HEK293 (cell line): ENCODE measurements around the gene OOSP2.
"Not testable (repeated sequence)": the region's sequence is repeated elsewhere in the genome, so short reads cannot be mapped to it uniquely, and the experiment has no call there.

Experiments used
- CTCF ChIA-PET: fragments of 350-600 bp; formaldehyde crosslinking; extraction: SDS; loops from one replicate; lab custom pipeline; 2021; ENCODE audit warnings: antibody characterized with exemption; lab: Yijun Ruan, JAX
- POLR2A ChIA-PET: fragments of 300-600 bp; formaldehyde crosslinking; extraction: SDS; loops from one replicate; lab custom pipeline; 2020; ENCODE audit warnings: antibody characterized with exemption, inconsistent platforms; lab: Yijun Ruan, JAX
- H3K27ac ChIP-seq: fragments of 200-500 bp; sonication (Bioruptor generic); 2 replicates; pipeline ENCODE4 v1.5.1; 2014; ENCODE audit warnings: low read depth, low read length, control low read depth, inconsistent platforms; ENCODE audit errors: extremely low read depth
- H3K36me3 ChIP-seq, 2 experiments: fragments of 200-500 bp in 1 of 2; sonication (Bioruptor generic) in 1 of 2; 1 replicate in 1 of 2; 2 replicates in 1 of 2; pipeline ENCODE4 v1.5.1; 2014 to 2017; ENCODE audit warnings: inconsistent platforms in 2 of 2, low read length in 2 of 2; ENCODE audit not compliant: control insufficient read depth in 2 of 2, insufficient read depth in 1 of 2
- H3K4me1 ChIP-seq: fragments of 200-500 bp; sonication (Bioruptor generic); 2 replicates; pipeline ENCODE4 v1.5.1; 2014; ENCODE audit warnings: mild to moderate bottlenecking, low read length, inconsistent platforms; ENCODE audit not compliant: control insufficient read depth, insufficient read depth
- H3K4me3 ChIP-seq: 2 replicates; pipeline ENCODE4 v1.5.1; 2011; ENCODE audit warnings: low read depth, mild to moderate bottlenecking, control low read depth, low read length, moderate library complexity
- H3K9me3 ChIP-seq: fragments of 200-500 bp; sonication (Bioruptor generic); 2 replicates; pipeline ENCODE4 v1.5.1; 2014; ENCODE audit warnings: low read depth, low read length, inconsistent platforms; ENCODE audit not compliant: control insufficient read depth, insufficient read depth
- GLIS1 ChIP-seq: fragments of 450-650 bp; formaldehyde crosslinking; IDR thresholded peaks from 2 replicates; pipeline ENCODE4 v1.5.1; 2016; ENCODE audit warnings: missing biosample characterization, missing genetic modification characterization
- HIC1 ChIP-seq: fragments of 450-650 bp; formaldehyde crosslinking; IDR thresholded peaks from 2 replicates; pipeline ENCODE4 v1.5.1; 2016; ENCODE audit warnings: missing biosample characterization, missing genetic modification characterization
- HOXD13 ChIP-seq: sonication (generic); formaldehyde crosslinking; IDR thresholded peaks from 2 replicates; pipeline ENCODE4 v1.8.0; 2022; ENCODE audit warnings: missing genetic modification reagents, borderline replicate concordance
- IKZF3 ChIP-seq: fragments of 450-650 bp; IDR thresholded peaks from 2 replicates; pipeline ENCODE4 v1.5.0; 2018; ENCODE audit warnings: missing biosample characterization, mild to moderate bottlenecking, missing genetic modification characterization, moderate library complexity
- KLF10 ChIP-seq: fragments of 450-650 bp; IDR thresholded peaks from 2 replicates; pipeline ENCODE4 v1.5.1; 2018; ENCODE audit warnings: missing biosample characterization, mild to moderate bottlenecking, missing genetic modification characterization
- KLF17 ChIP-seq: fragments of 450-650 bp; formaldehyde crosslinking; IDR thresholded peaks from 2 replicates; pipeline ENCODE4 v1.5.1; 2016; ENCODE audit warnings: missing biosample characterization, missing genetic modification characterization
- MEIS1 ChIP-seq: sonication (generic); formaldehyde crosslinking; IDR thresholded peaks from 2 replicates; pipeline ENCODE4 v1.8.1; 2022; ENCODE audit warnings: missing genetic modification reagents, mild to moderate bottlenecking, borderline replicate concordance
- SETDB1 ChIP-seq: IDR thresholded peaks from one replicate; pipeline ENCODE4 v1.6.1; 2017; ENCODE audit warnings: mild to moderate bottlenecking, low read length, moderate library complexity, mixed read lengths; ENCODE audit not compliant: insufficient read length
- SP3 ChIP-seq: fragments of 450-650 bp; formaldehyde crosslinking; IDR thresholded peaks from 2 replicates; pipeline ENCODE4 v1.5.1; 2016; ENCODE audit warnings: missing biosample characterization, missing genetic modification characterization
- SP7 ChIP-seq: fragments of 450-650 bp; formaldehyde crosslinking; IDR thresholded peaks from 2 replicates; pipeline ENCODE4 v1.5.1; 2016; ENCODE audit warnings: missing biosample characterization, missing genetic modification characterization
- TRIM28 ChIP-seq: IDR thresholded peaks from 2 replicates; pipeline ENCODE4 v1.6.1; 2011; ENCODE audit warnings: low read length, control low read depth, borderline replicate concordance
- YY2 ChIP-seq: fragments of 450-650 bp; formaldehyde crosslinking; IDR thresholded peaks from 2 replicates; pipeline ENCODE4 v1.5.1; 2016; ENCODE audit warnings: missing biosample characterization, missing genetic modification characterization
- ZBTB48 ChIP-seq: fragments of 450-650 bp; formaldehyde crosslinking; IDR thresholded peaks from 2 replicates; pipeline ENCODE4 v1.5.1; 2016; ENCODE audit warnings: missing biosample characterization, missing genetic modification characterization
- ZBTB6 ChIP-seq: fragments of 450-650 bp; formaldehyde crosslinking; IDR thresholded peaks from 2 replicates; pipeline ENCODE4 v1.5.1; 2017; ENCODE audit warnings: missing biosample characterization, missing genetic modification characterization
- ZFHX2 ChIP-seq: fragments of 450-650 bp; formaldehyde crosslinking; conservative IDR thresholded peaks from 2 replicates; pipeline ENCODE4 v1.5.1; 2016; ENCODE audit warnings: missing biosample characterization, missing genetic modification characterization
- ZNF155 ChIP-seq: fragments of 450-650 bp; formaldehyde crosslinking; IDR thresholded peaks from 2 replicates; pipeline ENCODE4 v1.5.1; 2016; ENCODE audit warnings: missing biosample characterization, missing genetic modification characterization
- ZNF19 ChIP-seq: fragments of 450-650 bp; formaldehyde crosslinking; IDR thresholded peaks from 2 replicates; pipeline ENCODE4; 2016; ENCODE audit warnings: missing biosample characterization, missing genetic modification characterization, low read depth
- ZNF202 ChIP-seq: fragments of 450-650 bp; formaldehyde crosslinking; IDR thresholded peaks from 2 replicates; pipeline ENCODE4 v1.5.1; 2016; ENCODE audit warnings: missing biosample characterization, missing genetic modification characterization, borderline replicate concordance
- ZNF354C ChIP-seq: fragments of 450-650 bp; formaldehyde crosslinking; IDR thresholded peaks from 2 replicates; pipeline ENCODE4 v1.5.1; 2016; ENCODE audit warnings: missing biosample characterization, missing genetic modification characterization, low read depth, borderline replicate concordance
- ZNF416 ChIP-seq: fragments of 450-650 bp; formaldehyde crosslinking; IDR thresholded peaks from 2 replicates; pipeline ENCODE4 v1.5.1; 2016; ENCODE audit warnings: missing biosample characterization, missing genetic modification characterization
- ZNF510 ChIP-seq: fragments of 450-650 bp; formaldehyde crosslinking; IDR thresholded peaks from 2 replicates; pipeline ENCODE4 v1.5.1; 2018; ENCODE audit warnings: mild to moderate bottlenecking, missing genetic modification characterization, missing biosample characterization; ENCODE audit not compliant: insufficient replicate concordance
- ZNF629 ChIP-seq: fragments of 450-650 bp; formaldehyde crosslinking; IDR thresholded peaks from 2 replicates; pipeline ENCODE4 v1.5.1; 2017; ENCODE audit warnings: missing biosample characterization, missing genetic modification characterization
- ZNF660 ChIP-seq: fragments of 450-650 bp; IDR thresholded peaks from 2 replicates; pipeline ENCODE4 v1.5.1; 2018; ENCODE audit warnings: missing biosample characterization, mild to moderate bottlenecking, missing genetic modification characterization
- ZNF776 ChIP-seq: fragments of 450-650 bp; formaldehyde crosslinking; IDR thresholded peaks from 2 replicates; pipeline ENCODE4 v1.5.0; 2017; ENCODE audit warnings: missing biosample characterization, missing genetic modification characterization, borderline replicate concordance
- ZNF777 ChIP-seq: fragments of 450-650 bp; formaldehyde crosslinking; IDR thresholded peaks from 2 replicates; pipeline ENCODE4 v1.5.1; 2017; ENCODE audit warnings: missing biosample characterization, missing genetic modification characterization, borderline replicate concordance
- ZNF791 ChIP-seq: fragments of 450-650 bp; formaldehyde crosslinking; IDR thresholded peaks from 2 replicates; pipeline ENCODE4 v1.5.1; 2016; ENCODE audit warnings: missing biosample characterization, missing genetic modification characterization
- ZSCAN30 ChIP-seq: fragments of 450-650 bp; IDR thresholded peaks from 2 replicates; pipeline ENCODE4 v1.5.1; 2018; ENCODE audit warnings: missing biosample characterization, mild to moderate bottlenecking, missing genetic modification characterization, moderate library complexity

The OOSP2 gene

GRCh38 chr11:60065801-60066200 is 25.6 kb downstream of the OOSP2 start:
- POLR2A ChIA-PET, result no interaction called here
- H3K36me3 ChIP-seq, result no peaks in the 10 kb centered on the region
- TF ChIP-seq ZNF629 (tag by site-specific recombination) (no peak), KLF10 (tag by site-specific recombination) (no peak), GLIS1 (no peak), ZNF660 (tag by site-specific recombination) (no peak), ZNF19 (tag by site-specific recombination) (no peak), SP3 (no peak), ZNF354C (no peak), HIC1 (tag by site-specific recombination) (no peak), ZNF777 (tag by site-specific recombination) (no peak), ZBTB6 (tag by site-specific recombination) (no peak), ZFHX2 (tag by site-specific recombination) (no peak)
- no peaks in the 10 kb centered on the region for H3K4me1 ChIP-seq
- H3K27ac ChIP-seq, result no peak overlapping the region
- H3K9me3 ChIP-seq, result no peaks in the 10 kb centered on the region
- H3K4me3 ChIP-seq, result no peak overlapping the region
- CTCF ChIA-PET, result interaction anchor here (0.6 to 1.2 kb wide), 2 partner anchors 128 to 199 kb away, joined by 3 read pairs; no protein-coding TSS in a partner anchor

- H3K4me3 ChIP-seq, result no peak overlapping the region
- no peaks in the 10 kb centered on the region for H3K36me3 ChIP-seq
- no peaks in the 10 kb centered on the region for H3K4me1 ChIP-seq
- TF ChIP-seq MEIS1 (CRISPR knock-in tag) (no peak), SETDB1 (no peak), ZNF791 (tag by site-specific recombination) (no peak), ZSCAN30 (tag by site-specific recombination) (no peak), SP7 (no peak), ZNF776 (tag by site-specific recombination) (no peak), IKZF3 (tag by site-specific recombination) (no peak), YY2 (tag by site-specific recombination) (no peak), KLF17 (no peak), ZBTB48 (tag by site-specific recombination) (no peak), ZNF155 (no peak), ZNF510 (tag by site-specific recombination) (no peak), ZNF202 (tag by site-specific recombination) (no peak), TRIM28 (no peak), HOXD13 (CRISPR knock-in tag) (no peak), ZNF416 (tag by site-specific recombination) (no peak)
- TF ChIP-seq, all 188 proteins: peak for 0
- Histone ChIP-seq H3K27ac (no peak overlapping the region), H3K9me3 (no peaks in the 10 kb centered on the region)
- ChIA-PET POLR2A (no interaction called here), CTCF (interaction anchor here (0.6 kb wide), 1 partner anchor 267 kb away, joined by 5 read pairs; no protein-coding TSS in a partner anchor)
Measured at GRCh38 chr11:60069450-60069849, 29.2 kb downstream of the OOSP2 start.

- CTCF ChIA-PET, result interaction anchor here (0.6 kb wide), 1 partner anchor 648 kb away, joined by 3 read pairs; no protein-coding TSS in a partner anchor
- H3K36me3 ChIP-seq, H3K4me1 ChIP-seq, H3K9me3 ChIP-seq, H3K4me3 ChIP-seq, H3K27ac ChIP-seq, POLR2A ChIA-PET: not testable (repeated sequence)
Measured at GRCh38 chr11:60071644-60072043, 31.4 kb downstream of the OOSP2 start.
